Lower leg skin (tissue), 3 donors: ENCODE results near the gene ELL.

Source experiments
- CTCF ChIP-seq, 3 donors: fragments of 450-650 bp; IDR thresholded peaks; one replicate each; pipeline ENCODE4 v1.5.1; 2016; ENCODE audit warnings: antibody characterized with exemption in 3 of 3, mild to moderate bottlenecking in 3 of 3, moderate library complexity in 2 of 3
- POLR2A ChIP-seq, 2 donors: fragments of 450-650 bp; IDR thresholded peaks; one replicate each; pipeline ENCODE4 v1.6.1; 2016 to 2017; ENCODE audit warnings: antibody characterized with exemption in 2 of 2, mild to moderate bottlenecking in 1 of 2, moderate library complexity in 1 of 2

GRCh38 chr19:18480006-18480691 lies 41.7 kb downstream of the ELL start:
- TF ChIP-seq CTCF (IDR thresholded peaks at IDR 0.05) (no peak), POLR2A (IDR thresholded peaks at IDR 0.05) (no peak)
